GM12873 (cell line): Measurements from ENCODE around the gene TOB2.

ENCODE experiments used
- CTCF ChIP-seq: IDR thresholded peaks from 2 replicates; pipeline ENCODE4 v1.5.1; 2012; ENCODE audit warnings: low read depth, mild to moderate bottlenecking, moderate library complexity, low read length, control low read depth; ENCODE audit not compliant: insufficient read depth; ENCODE audit errors: missing control alignments

Gene TOB2

GRCh38 chr22:41425660-41426365, 20.8 kb downstream of the TOB2 start:
- TF ChIP-seq CTCF, result no peak

GRCh38 chr22:41418717-41419116, 27.9 kb downstream of the TOB2 start:
- TF ChIP-seq CTCF, result no peak

- TF ChIP-seq CTCF, result no peak
These were observed 28.8 kb downstream of the TOB2 start for GRCh38 chr22:41417622-41418390.

GRCh38 chr22:41415554-41415953, 31.0 kb downstream of the TOB2 start:
- TF ChIP-seq CTCF, result no peak

GRCh38 chr22:41411021-41411851, 35.4 kb downstream of the TOB2 start:
- TF ChIP-seq CTCF, result no peak

- TF ChIP-seq CTCF, result no peak
These were observed 36.3 kb downstream of the TOB2 start for GRCh38 chr22:41410311-41410751.

GRCh38 chr22:41408665-41409064, 37.9 kb downstream of the TOB2 start:
- TF ChIP-seq CTCF, result no peak
